Ishikawa (cell line): Measurements from ENCODE around the gene MTUS2.

ENCODE experiments used
- CEBPB ChIP-seq: IDR thresholded peaks from 2 replicates; pipeline ENCODE4 v1.6.1; 2012
- CREB1 ChIP-seq: IDR thresholded peaks from 2 replicates; pipeline ENCODE4 v1.6.1; 2012; ENCODE audit warnings: low read depth
- EGR1 ChIP-seq: IDR thresholded peaks from 2 replicates; pipeline ENCODE4 v1.6.1; 2012
- EP300 ChIP-seq: IDR thresholded peaks from 2 replicates; pipeline ENCODE4 v1.6.1; 2012; ENCODE audit warnings: borderline replicate concordance
- FOXM1 ChIP-seq: IDR thresholded peaks from 2 replicates; pipeline ENCODE4 v1.6.1; 2012; ENCODE audit warnings: low read depth, borderline replicate concordance
- MAX ChIP-seq: IDR thresholded peaks from 2 replicates; pipeline ENCODE4 v1.6.1; 2012
- NFIC ChIP-seq: IDR thresholded peaks from 2 replicates; pipeline ENCODE4 v1.6.1; 2012
- RAD21 ChIP-seq: IDR thresholded peaks from 2 replicates; pipeline ENCODE4 v1.6.1; 2012; ENCODE audit warnings: low read depth
- REST ChIP-seq: IDR thresholded peaks from 2 replicates; pipeline ENCODE4 v1.6.1; 2012; ENCODE audit warnings: low read depth, mild to moderate bottlenecking
- TAF1 ChIP-seq: IDR thresholded peaks from 2 replicates; pipeline ENCODE4 v1.6.1; 2012; ENCODE audit warnings: low read depth, mild to moderate bottlenecking
- TCF12 ChIP-seq: IDR thresholded peaks from 2 replicates; pipeline ENCODE4 v1.6.1; 2012; ENCODE audit warnings: low read depth
- TEAD4 ChIP-seq: IDR thresholded peaks from 2 replicates; pipeline ENCODE4 v1.6.1; 2012
- YY1 ChIP-seq: IDR thresholded peaks from 2 replicates; pipeline ENCODE4 v1.6.1; 2012; ENCODE audit warnings: low read depth
- ZBTB7A ChIP-seq: IDR thresholded peaks from 2 replicates; pipeline ENCODE4 v1.6.1; 2012; ENCODE audit warnings: low read depth
- TF ChIP-seq, protein P1 (sequence below): IDR thresholded peaks from 2 replicates; pipeline ENCODE4 v1.6.1; 2012

MTUS2 gene

GRCh38 chr13:29456419-29456818 is 636.3 kb downstream of the MTUS2 start:
- TF ChIP-seq FOXM1: no peak
- no peak for TF ChIP-seq EGR1
- TF ChIP-seq TCF12: no peak
- TF ChIP-seq CREB1: no peak

DNA sequence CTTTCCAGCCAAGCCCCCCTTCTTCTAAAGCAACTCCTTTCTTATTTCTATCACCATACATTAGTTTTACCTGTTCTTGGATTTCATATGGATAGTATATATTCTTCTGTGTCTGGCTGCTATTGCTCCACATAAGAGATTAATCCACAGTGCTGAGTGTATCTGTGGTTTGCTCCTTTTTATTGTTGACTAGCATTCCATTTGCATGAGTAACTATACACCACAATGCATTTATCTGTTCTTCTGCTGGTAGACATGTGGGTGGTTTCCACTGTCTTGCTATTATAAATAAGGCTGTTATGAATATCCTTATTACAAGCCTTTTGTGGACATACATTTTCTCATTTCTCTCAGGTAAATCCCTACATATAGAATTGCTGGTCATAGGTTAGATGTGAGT is 637.2 kb downstream of the MTUS2 start:
- TF ChIP-seq YY1: no peak
- peak; percentile 41; the same call in 1 of the 2 replicates for TF ChIP-seq TEAD4
- no peak for TF ChIP-seq EGR1

GRCh38 chr13:29458419-29458818 is 638.3 kb downstream of the MTUS2 start:
- TF ChIP-seq EP300 (no peak), CREB1 (no peak), REST (no peak), ZBTB7A (no peak), YY1 (no peak), TAF1 (no peak), CEBPB (no peak), RAD21 (no peak), TCF12 (no peak), NFIC (no peak), EGR1 (no peak), MAX (no peak), FOXM1 (no peak), TEAD4 (no peak)
- TF ChIP-seq, protein P1, sequence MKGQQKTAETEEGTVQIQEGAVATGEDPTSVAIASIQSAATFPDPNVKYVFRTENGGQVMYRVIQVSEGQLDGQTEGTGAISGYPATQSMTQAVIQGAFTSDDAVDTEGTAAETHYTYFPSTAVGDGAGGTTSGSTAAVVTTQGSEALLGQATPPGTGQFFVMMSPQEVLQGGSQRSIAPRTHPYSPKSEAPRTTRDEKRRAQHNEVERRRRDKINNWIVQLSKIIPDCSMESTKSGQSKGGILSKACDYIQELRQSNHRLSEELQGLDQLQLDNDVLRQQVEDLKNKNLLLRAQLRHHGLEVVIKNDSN: no peak

DNA sequence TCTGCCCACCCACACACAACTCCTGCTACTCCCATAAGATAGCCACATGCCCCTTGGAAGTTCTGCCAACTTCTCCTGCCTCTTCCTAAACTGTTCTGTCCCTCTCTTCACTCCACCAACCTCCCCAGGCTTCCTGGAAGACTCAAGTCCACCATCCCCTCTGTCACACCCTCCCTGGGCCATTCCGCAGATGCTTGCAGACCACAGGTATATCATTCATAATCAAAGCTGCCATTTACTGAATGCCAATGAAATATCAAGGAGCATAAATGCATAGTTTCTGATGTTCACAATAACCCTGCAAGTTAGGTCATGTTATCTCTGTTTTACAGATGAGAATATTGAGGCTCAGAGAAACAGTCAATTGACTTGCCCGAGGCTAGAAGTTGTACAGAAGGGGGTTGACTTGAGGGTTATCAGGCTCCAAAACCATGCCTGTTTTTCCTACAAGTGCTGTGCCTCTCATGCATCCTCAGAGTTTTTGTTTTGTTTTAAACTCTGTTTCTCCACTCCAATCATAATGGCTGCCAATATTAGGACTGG is 639.7 kb downstream of the MTUS2 start:
- TF ChIP-seq TCF12: no peak
- no peak for TF ChIP-seq EGR1
- no peak for TF ChIP-seq RAD21
- TF ChIP-seq REST: no peak
- TF ChIP-seq NFIC: no peak
- TF ChIP-seq EP300: no peak
- TF ChIP-seq FOXM1: no peak
- no peak for TF ChIP-seq YY1
- TF ChIP-seq, protein P1: no peak
- no peak for TF ChIP-seq MAX
- TF ChIP-seq CEBPB: no peak
- no peak for TF ChIP-seq CREB1
- no peak for TF ChIP-seq TAF1
- TF ChIP-seq ZBTB7A: no peak

DNA sequence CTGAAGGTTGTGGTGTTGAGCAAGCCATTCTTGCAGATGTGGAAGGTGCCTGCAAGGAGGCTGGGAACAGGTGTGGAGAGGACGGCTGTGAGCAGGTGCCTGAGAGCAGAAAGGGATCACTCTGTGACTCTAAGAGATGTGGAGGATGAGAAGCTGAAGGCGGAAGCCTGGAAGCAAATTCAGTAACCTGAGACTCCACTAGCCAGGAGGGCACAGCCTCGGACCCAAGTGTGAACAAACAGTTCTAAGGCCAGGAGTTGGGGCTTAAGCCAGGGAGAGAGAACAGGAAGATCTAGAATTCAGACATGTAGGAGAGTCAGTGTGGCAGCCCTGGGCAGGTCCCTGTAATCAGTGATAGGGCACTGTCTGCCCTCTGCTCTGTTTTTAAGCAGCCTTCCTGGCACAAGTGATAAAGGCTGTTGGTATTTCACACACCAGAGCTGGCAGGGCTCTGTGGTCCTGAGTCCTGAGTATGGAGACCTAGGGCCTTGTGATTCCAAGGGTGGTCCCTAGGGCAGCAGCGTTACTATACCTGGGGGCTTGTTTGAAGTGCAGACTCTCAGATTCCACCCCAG is 644.1 kb downstream of the MTUS2 start:
- TF ChIP-seq RAD21 (no peak), EGR1 (no peak), TAF1 (no peak), REST (no peak)
